Measurements from ENCODE around the gene EML1.

The EML1 gene

GRCh38 chr14:99780690-99781089 is 12.5 kb upstream of the EML1 start:
- peak in 1 of 2 experiments; percentile 48 for DNase-seq

- no peak for DNase-seq
These were observed 12.1 kb upstream of the EML1 start for GRCh38 chr14:99781091-99781490.

- DNase-seq: no peak
These were observed 11.2 kb upstream of the EML1 start for GRCh38 chr14:99781853-99782610.

- peak in 1 of 2 experiments; percentile 25 for DNase-seq
These were observed 8.7 kb upstream of the EML1 start for GRCh38 chr14:99784508-99784907.

- no peak for DNase-seq
These were observed 7.8 kb upstream of the EML1 start for GRCh38 chr14:99785426-99785825.

GRCh38 chr14:99786511-99786989 is 6.7 kb upstream of the EML1 start:
- DNase-seq: no peak

- no peak for DNase-seq
These were observed 4.5 kb upstream of the EML1 start for GRCh38 chr14:99788713-99789112.

- no peak for DNase-seq
These were observed 3.6 kb upstream of the EML1 start for GRCh38 chr14:99789581-99789980.

GRCh38 chr14:99790201-99790977 is 2.8 kb upstream of the EML1 start:
- no peak for DNase-seq

GRCh38 chr14:99790978-99791376 is 2.2 kb upstream of the EML1 start:
- no peak for DNase-seq

- DNase-seq: no peak
These were observed 1.6 kb upstream of the EML1 start for GRCh38 chr14:99791476-99792209.

GRCh38 chr14:99792210-99792535 is 1.0 kb upstream of the EML1 start:
- DNase-seq: no peak

- no peak for DNase-seq
These were observed 531 bp upstream of the EML1 start for GRCh38 chr14:99792551-99793212.

- DNase-seq: no peak
These were observed 1.1 kb downstream of the EML1 start for GRCh38 chr14:99794151-99794780.

GRCh38 chr14:99795046-99795445 is 1.8 kb downstream of the EML1 start:
- DNase-seq: no peak

- no peak for DNase-seq
These were observed 4.0 kb downstream of the EML1 start for GRCh38 chr14:99797231-99797630.

- DNase-seq: no peak
These were observed 7.6 kb downstream of the EML1 start for GRCh38 chr14:99800781-99801180.

- no peak for DNase-seq
These were observed 9.3 kb downstream of the EML1 start for GRCh38 chr14:99802301-99803105.

- DNase-seq: no peak
These were observed 10.0 kb downstream of the EML1 start for GRCh38 chr14:99803106-99803775.

GRCh38 chr14:99803803-99804202 is 10.6 kb downstream of the EML1 start:
- DNase-seq: peak; percentile 77 to 87

Measured in NCI-H526 (cell line).